Activated CD8-positive, alpha-beta memory T cell treated with anti-CD3 and anti-CD28 coated beads, Interleukin-2, amount 10 ng/mL, durations not matched to agents 7 days and 5 days (primary cell): ENCODE measurements around the gene IGSF21. TPM values are rescaled to one million over a fixed set of nuclear protein-coding genes. Genes with fewer than 3 reads are reported as not detected.

ENCODE experiments used
- ATAC-seq: fragments of 150-1000 bp; cut with Tn5 transposase; one replicate; pipeline ENCODE4 v1.10.0; 2021; ENCODE audit warnings: moderate library complexity
- CTCF ChIA-PET: fragments of 350-600 bp; sonication (Branson Sonifier 250); formaldehyde crosslinking; loops from one replicate; lab custom pipeline; 2021; ENCODE audit warnings: antibody characterized with exemption; lab: Charles Lee
- DNase-seq: peaks from one replicate; pipeline ENCODE4 v3.0.0-alpha.2; 2020
- H3K27ac Mint-ChIP-seq: one replicate; pipeline ENCODE4 v1.8.0; 2021; ENCODE audit warnings: mild to moderate bottlenecking, mixed read lengths
- H3K27me3 Mint-ChIP-seq: one replicate; pipeline ENCODE4 v1.8.0; 2021; ENCODE audit warnings: mixed read lengths
- H3K36me3 Mint-ChIP-seq: one replicate; pipeline ENCODE4 v1.8.0; 2021; ENCODE audit warnings: mild to moderate bottlenecking, mixed read lengths
- H3K4me1 Mint-ChIP-seq: one replicate; pipeline ENCODE4 v1.8.0; 2021; ENCODE audit warnings: mixed read lengths
- H3K4me3 Mint-ChIP-seq: one replicate; pipeline ENCODE4 v1.8.0; 2021; ENCODE audit warnings: mild to moderate bottlenecking, moderate library complexity, mixed read lengths
- H3K9me3 Mint-ChIP-seq: one replicate; pipeline ENCODE4 v1.8.0; 2022; ENCODE audit warnings: low read depth, mixed read lengths
- total RNA-seq, 2 experiments: library from RNA; stranded (reverse); gene quantifications; one replicate each; pipeline ENCODE4 v1.2.3, GENCODE V29; 2021

Gene IGSF21
- total RNA-seq, 2 experiments from 2014 or later, result not detected

GRCh38 chr1:18217398-18218043 lies 109.9 kb downstream of the IGSF21 start:
- H3K4me3 Mint-ChIP-seq, result no peak overlapping the region

GRCh38 chr1:18229625-18230024 lies 122.0 kb downstream of the IGSF21 start:
- DNase-seq (no peak), ATAC-seq (no peak)
- CTCF ChIA-PET, result no interaction called here
- Mint-ChIP-seq H3K4me1 (no peaks in the 10 kb centered on the region), H3K27ac (no peak overlapping the region), H3K27me3 (no peaks in the 10 kb centered on the region), H3K9me3 (peaks cover 9% of the 10 kb centered on the region), H3K36me3 (peaks cover 1% of the 10 kb centered on the region), H3K4me3 (no peak overlapping the region)

More at GRCh38 chr1:18217398-18218043, 109.9 kb downstream of the IGSF21 start:
- H3K27me3 Mint-ChIP-seq, result no peaks in the 10 kb centered on the region
- H3K9me3 Mint-ChIP-seq, result peaks cover 2% of the 10 kb centered on the region
- no peak overlapping the region for H3K27ac Mint-ChIP-seq
- no peaks in the 10 kb centered on the region for H3K4me1 Mint-ChIP-seq
- ATAC-seq (no peak), DNase-seq (no peak)
- CTCF ChIA-PET, result no interaction called here
- H3K36me3 Mint-ChIP-seq, result no peaks in the 10 kb centered on the region

GRCh38 chr1:18230321-18230720 lies 122.7 kb downstream of the IGSF21 start:
- Mint-ChIP-seq H3K4me1 (no peaks in the 10 kb centered on the region), H3K4me3 (no peak overlapping the region), H3K9me3 (peaks cover 9% of the 10 kb centered on the region), H3K27me3 (no peaks in the 10 kb centered on the region), H3K27ac (no peak overlapping the region), H3K36me3 (peaks cover 1% of the 10 kb centered on the region)
- CTCF ChIA-PET, result no interaction called here
- DNase-seq (no peak), ATAC-seq (no peak)

DNA sequence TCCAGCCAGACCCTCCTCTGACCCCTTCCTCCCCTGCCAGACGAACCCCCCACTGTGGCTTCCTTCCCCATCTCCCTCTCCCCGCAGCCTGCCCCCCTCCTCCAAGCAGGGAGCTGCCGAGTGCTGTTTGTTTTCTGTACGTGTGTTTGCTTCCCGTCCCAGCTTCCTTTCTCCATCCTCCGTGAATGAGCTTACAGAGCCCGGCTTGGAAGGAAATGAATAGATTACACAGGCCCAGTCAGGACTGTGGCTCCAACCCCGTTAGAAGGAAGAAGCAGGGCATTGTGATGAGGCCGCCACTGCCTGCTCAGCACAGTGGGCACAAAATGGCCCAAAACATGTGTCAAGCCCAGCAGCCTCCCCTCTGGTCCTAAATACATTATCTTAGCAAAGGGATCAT lies 123.2 kb downstream of the IGSF21 start:
- Mint-ChIP-seq H3K27ac (no peak overlapping the region), H3K27me3 (no peaks in the 10 kb centered on the region), H3K4me3 (no peak overlapping the region), H3K9me3 (peaks cover 9% of the 10 kb centered on the region), H3K36me3 (peaks cover 1% of the 10 kb centered on the region), H3K4me1 (no peaks in the 10 kb centered on the region)
- CTCF ChIA-PET, result no interaction called here
- no peak for ATAC-seq
- DNase-seq, result no peak

DNA sequence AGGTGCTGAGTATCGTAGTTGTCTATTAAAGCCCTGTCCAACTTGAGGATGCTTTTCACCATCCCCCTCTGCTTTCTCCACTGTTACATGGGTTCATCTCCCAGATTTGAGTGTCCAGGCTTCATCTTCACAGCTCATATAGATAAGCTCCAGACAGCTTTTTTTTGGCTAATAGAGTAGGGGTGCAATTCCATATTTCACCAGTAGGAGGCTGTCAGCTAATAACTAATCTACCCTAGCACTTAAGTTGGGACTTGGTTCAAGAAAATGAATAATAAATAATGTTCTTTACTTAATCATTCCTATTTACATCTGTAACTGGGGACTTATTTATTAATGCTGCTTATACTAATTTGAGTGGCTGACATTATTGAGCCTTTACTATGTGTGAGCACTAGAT lies 124.5 kb downstream of the IGSF21 start:
- ATAC-seq, result no peak
- Mint-ChIP-seq H3K27me3 (no peaks in the 10 kb centered on the region), H3K4me3 (no peak overlapping the region), H3K36me3 (peaks cover 1% of the 10 kb centered on the region), H3K4me1 (no peaks in the 10 kb centered on the region), H3K9me3 (peaks cover 9% of the 10 kb centered on the region), H3K27ac (no peak overlapping the region)
- DNase-seq, result no peak
- CTCF ChIA-PET, result no interaction called here

DNA sequence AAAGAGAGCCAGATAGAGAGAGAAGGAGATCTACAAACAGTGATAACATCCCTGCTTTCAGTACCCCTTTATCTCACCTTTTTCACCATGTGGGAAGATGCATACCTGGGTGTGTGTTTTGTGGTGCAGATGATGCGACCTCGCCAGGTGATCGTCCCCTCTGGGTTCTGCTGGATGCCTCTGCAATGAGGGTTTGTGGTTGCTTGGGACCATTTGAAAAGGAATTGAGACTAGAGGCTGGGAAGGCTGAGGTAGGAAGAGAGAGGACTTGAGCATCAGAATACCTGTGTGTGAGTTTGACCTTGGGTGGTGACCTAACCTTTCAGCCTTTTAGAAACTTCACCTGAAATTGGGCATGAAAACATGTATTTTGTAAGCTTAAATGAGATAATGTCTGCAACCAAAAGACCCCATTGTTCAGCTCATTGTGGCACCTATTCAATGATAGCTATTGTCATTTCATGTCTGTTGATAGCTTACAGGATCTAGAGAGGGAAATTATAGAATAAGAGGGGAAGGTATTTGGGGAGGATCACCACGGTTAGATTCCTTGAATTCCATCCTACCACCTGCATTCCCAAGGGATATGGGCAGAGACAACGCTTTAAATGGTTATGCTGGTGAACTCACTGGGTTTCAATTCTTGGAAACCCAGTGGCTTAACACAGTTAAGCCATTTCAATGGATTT lies 125.7 kb downstream of the IGSF21 start:
- H3K4me3 Mint-ChIP-seq, result no peak overlapping the region
- H3K4me1 Mint-ChIP-seq, result no peaks in the 10 kb centered on the region
- CTCF ChIA-PET, result no interaction called here
- H3K36me3 Mint-ChIP-seq, result peaks cover 1% of the 10 kb centered on the region
- DNase-seq, result no peak
- no peak overlapping the region for H3K27ac Mint-ChIP-seq
- no peak for ATAC-seq
- H3K27me3 Mint-ChIP-seq, result no peaks in the 10 kb centered on the region
- peaks cover 9% of the 10 kb centered on the region for H3K9me3 Mint-ChIP-seq

- peaks cover 9% of the 10 kb centered on the region for H3K9me3 Mint-ChIP-seq
- ATAC-seq (no peak), DNase-seq (no peak)
- H3K36me3 Mint-ChIP-seq, result peaks cover 1% of the 10 kb centered on the region
- no peaks in the 10 kb centered on the region for H3K4me1 Mint-ChIP-seq
- H3K4me3 Mint-ChIP-seq, result no peak overlapping the region
- no peaks in the 10 kb centered on the region for H3K27me3 Mint-ChIP-seq
- no peak overlapping the region for H3K27ac Mint-ChIP-seq
- CTCF ChIA-PET, result interaction anchor here (0.7 to 0.9 kb wide), 3 partner anchors 14 to 19 kb away, joined by 3 to 4 read pairs (median 3); no protein-coding TSS in a partner anchor
Observed at GRCh38 chr1:18234790-18235242, 127.2 kb downstream of the IGSF21 start.

DNA sequence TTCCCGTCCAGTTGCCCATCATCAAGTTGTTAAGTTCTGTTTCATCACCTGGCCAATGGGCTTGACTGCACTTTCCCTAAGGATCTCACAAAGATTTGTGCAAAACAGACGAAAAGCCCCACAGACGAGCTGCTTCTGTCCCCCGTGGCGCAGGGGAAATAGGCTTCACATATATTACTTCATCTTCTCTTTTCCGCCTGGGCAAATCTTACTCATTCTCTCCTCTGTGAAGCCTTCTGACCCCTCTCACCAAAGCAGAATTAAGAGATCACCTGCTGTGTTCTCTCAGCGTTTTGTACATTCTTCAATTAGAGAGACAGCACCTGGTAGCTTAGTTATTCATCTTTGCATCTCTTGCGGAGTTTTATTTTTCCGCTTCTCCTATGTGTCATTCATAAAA lies 129.8 kb downstream of the IGSF21 start:
- H3K36me3 Mint-ChIP-seq, result no peaks in the 10 kb centered on the region

GRCh38 chr1:18238190-18238589 lies 130.6 kb downstream of the IGSF21 start:
- Mint-ChIP-seq H3K36me3 (no peaks in the 10 kb centered on the region), H3K27me3 (no peaks in the 10 kb centered on the region), H3K4me3 (no peak overlapping the region), H3K4me1 (no peaks in the 10 kb centered on the region), H3K27ac (no peak overlapping the region), H3K9me3 (no peaks in the 10 kb centered on the region)
- no peak for DNase-seq
- ATAC-seq, result no peak
- CTCF ChIA-PET, result no interaction called here

More for the DNA sequence above, 129.8 kb downstream of the IGSF21 start:
- DNase-seq (no peak), ATAC-seq (no peak)
- Mint-ChIP-seq H3K27me3 (no peaks in the 10 kb centered on the region), H3K27ac (no peak overlapping the region), H3K9me3 (peaks cover 4% of the 10 kb centered on the region), H3K4me1 (no peaks in the 10 kb centered on the region), H3K4me3 (no peak overlapping the region)
- CTCF ChIA-PET, result no interaction called here

DNA sequence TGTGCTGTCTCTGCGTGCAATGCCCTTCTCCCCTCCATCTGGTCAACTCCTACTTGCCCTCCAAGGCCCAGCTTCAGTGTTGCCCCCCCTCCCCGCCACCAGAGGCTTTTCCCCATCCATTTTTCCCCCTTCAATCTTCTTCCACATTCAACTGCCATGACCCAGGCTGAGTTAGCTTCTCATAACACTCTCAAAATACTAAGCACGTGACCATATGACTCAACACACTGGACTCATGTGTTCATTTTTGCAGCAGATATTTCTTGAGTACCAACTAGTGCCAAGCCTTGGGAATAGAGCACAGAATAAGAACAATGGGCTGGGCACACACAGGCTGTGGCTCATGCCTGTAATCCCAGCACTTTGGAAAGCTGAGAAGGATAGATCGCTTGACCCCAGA lies 132.1 kb downstream of the IGSF21 start:
- Mint-ChIP-seq H3K4me3 (no peak overlapping the region), H3K36me3 (no peaks in the 10 kb centered on the region), H3K4me1 (no peaks in the 10 kb centered on the region), H3K27me3 (no peaks in the 10 kb centered on the region), H3K27ac (no peak overlapping the region), H3K9me3 (no peaks in the 10 kb centered on the region)
- DNase-seq (no peak), ATAC-seq (no peak)
- CTCF ChIA-PET, result no interaction called here

DNA sequence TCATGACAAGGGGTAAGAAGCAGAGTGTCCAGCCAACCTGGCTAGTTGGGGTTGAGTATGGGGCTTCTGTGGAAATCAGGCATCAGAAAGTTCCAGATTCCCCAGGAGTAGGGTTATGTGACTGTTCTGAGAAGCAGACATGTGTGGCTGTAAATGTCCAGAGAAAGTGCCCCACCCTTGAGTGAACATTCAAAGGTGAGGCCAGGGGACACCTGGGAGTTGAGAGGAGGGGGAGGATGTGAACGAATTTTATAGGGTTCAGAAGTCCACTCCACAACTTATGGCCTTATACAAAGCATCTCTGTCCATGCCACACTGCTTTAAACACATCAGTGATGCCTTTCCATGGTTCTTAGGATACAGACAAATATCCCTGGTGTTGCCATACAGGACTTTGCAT lies 133.3 kb downstream of the IGSF21 start:
- CTCF ChIA-PET, result no interaction called here
- H3K4me1 Mint-ChIP-seq, result no peaks in the 10 kb centered on the region
- ATAC-seq (no peak), DNase-seq (no peak)
- H3K36me3 Mint-ChIP-seq, result no peaks in the 10 kb centered on the region
- H3K27me3 Mint-ChIP-seq, result no peaks in the 10 kb centered on the region
- H3K27ac Mint-ChIP-seq, result no peak overlapping the region
- no peaks in the 10 kb centered on the region for H3K9me3 Mint-ChIP-seq
- H3K4me3 Mint-ChIP-seq, result no peak overlapping the region

- H3K4me1 Mint-ChIP-seq, result no peaks in the 10 kb centered on the region
- no peak overlapping the region for H3K4me3 Mint-ChIP-seq
- CTCF ChIA-PET, result no interaction called here
- no peaks in the 10 kb centered on the region for H3K27me3 Mint-ChIP-seq
- no peaks in the 10 kb centered on the region for H3K36me3 Mint-ChIP-seq
- no peak for DNase-seq
- no peak for ATAC-seq
- no peak overlapping the region for H3K27ac Mint-ChIP-seq
- H3K9me3 Mint-ChIP-seq, result no peaks in the 10 kb centered on the region
Observed at GRCh38 chr1:18241891-18242290, 134.3 kb downstream of the IGSF21 start.

DNA sequence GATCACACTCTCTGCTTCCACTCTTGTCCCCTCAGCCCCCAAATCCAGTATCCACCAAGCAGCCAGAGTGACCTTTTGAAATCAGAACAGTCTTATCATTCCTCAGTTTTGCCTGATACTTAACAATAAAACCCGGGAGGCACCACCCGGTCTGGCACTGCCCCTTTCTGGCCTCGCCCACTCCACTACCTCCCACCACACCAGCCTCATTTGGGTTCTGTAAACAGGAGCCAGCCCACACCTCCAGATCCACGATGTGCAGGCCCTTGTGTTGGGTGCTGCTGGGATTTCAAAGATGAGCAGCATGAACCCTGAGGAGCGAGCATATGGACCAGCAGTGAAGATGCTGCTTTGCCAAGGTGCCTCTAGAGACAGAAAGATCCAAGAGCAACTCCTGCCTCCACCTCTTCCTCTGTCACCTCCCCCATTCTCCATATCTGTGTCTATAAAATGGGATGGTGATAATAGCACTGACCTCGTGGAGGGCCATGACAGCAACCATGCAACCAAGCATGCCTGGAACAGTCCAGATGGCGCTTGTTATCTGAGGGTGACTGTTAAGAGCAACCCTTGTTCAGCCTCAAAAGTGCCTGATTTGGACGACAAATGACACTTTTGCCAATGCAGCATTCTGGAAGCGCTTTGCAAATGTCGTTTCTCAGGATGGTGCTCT lies 136.0 kb downstream of the IGSF21 start:
- H3K27me3 Mint-ChIP-seq, result no peaks in the 10 kb centered on the region
- H3K4me3 Mint-ChIP-seq, result no peak overlapping the region
- ATAC-seq (no peak), DNase-seq (no peak)
- CTCF ChIA-PET, result no interaction called here
- H3K4me1 Mint-ChIP-seq, result no peaks in the 10 kb centered on the region
- no peak overlapping the region for H3K27ac Mint-ChIP-seq
- H3K36me3 Mint-ChIP-seq, result no peaks in the 10 kb centered on the region
- no peaks in the 10 kb centered on the region for H3K9me3 Mint-ChIP-seq

DNA sequence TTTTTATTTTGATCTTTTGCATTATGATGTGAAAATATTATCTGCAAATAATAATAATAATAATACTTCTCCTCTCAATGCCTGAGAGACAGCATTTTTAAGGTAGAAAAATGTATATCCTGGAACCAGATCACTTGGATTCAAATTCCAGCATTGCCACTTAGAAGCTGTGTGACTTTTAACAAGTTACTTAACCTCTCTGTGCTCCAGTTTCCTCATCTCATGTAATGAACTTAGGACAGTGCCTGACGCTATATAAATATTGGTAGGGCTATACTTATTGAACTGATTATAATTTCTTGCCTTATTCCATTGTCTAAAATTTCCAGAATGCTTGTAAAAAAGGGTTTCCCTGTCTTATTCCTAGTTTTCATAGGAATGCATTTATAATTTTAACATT lies 137.2 kb downstream of the IGSF21 start:
- Mint-ChIP-seq H3K27ac (no peak overlapping the region), H3K4me1 (no peaks in the 10 kb centered on the region), H3K4me3 (no peak overlapping the region), H3K36me3 (no peaks in the 10 kb centered on the region), H3K27me3 (no peaks in the 10 kb centered on the region), H3K9me3 (no peaks in the 10 kb centered on the region)
- no peak for DNase-seq
- CTCF ChIA-PET, result no interaction called here
- no peak for ATAC-seq
